ENCODE data around the gene TEC. TPM values are rescaled to one million over a fixed set of nuclear protein-coding genes. Genes with fewer than 3 reads are reported as not detected.

TEC gene
- total and polyA plus RNA-seq, 11 donors: 1.1 to 4.5 (median 2.2) TPM

DNA sequence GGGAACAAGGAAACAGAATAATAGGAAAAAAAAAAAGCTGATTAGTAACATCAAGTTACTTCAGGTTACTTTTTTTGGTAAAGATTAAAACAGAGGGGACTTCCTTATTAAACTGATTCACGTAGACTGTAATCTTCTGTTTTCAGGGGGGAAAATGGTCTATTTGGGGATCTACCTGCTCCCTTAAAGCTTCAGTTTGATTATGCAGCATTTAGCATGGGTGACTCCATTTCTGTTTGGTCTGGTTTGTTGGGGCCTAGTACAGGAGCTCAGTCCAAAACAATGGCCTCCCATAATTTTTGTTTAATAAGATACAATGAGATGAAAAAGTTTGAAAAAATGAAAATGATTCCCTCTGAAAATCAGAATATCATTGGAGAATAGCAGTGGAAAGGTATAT, 34.6 kb downstream of the TEC start:
- no peaks in the 10 kb centered on the region for H3K27me3 ChIP-seq
- no peak overlapping the region for H3K4me3 ChIP-seq
- 86 to 96% (median 92%) methylated on average over 1 of the region's 1 CpG for WGBS, 4 donors
- TF ChIP-seq POLR2A (IDR thresholded peaks at IDR 0.05): no peak
- TF ChIP-seq, protein P1, sequence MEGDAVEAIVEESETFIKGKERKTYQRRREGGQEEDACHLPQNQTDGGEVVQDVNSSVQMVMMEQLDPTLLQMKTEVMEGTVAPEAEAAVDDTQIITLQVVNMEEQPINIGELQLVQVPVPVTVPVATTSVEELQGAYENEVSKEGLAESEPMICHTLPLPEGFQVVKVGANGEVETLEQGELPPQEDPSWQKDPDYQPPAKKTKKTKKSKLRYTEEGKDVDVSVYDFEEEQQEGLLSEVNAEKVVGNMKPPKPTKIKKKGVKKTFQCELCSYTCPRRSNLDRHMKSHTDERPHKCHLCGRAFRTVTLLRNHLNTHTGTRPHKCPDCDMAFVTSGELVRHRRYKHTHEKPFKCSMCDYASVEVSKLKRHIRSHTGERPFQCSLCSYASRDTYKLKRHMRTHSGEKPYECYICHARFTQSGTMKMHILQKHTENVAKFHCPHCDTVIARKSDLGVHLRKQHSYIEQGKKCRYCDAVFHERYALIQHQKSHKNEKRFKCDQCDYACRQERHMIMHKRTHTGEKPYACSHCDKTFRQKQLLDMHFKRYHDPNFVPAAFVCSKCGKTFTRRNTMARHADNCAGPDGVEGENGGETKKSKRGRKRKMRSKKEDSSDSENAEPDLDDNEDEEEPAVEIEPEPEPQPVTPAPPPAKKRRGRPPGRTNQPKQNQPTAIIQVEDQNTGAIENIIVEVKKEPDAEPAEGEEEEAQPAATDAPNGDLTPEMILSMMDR (IDR thresholded peaks at IDR 0.05): no peak
- intact Hi-C loops (cut with DNase I): no loop called here
- H3K4me1 ChIP-seq: peaks cover 0 to 8% (median 0%) of the 10 kb centered on the region in 12 donors
- H3K27ac ChIP-seq: no peak overlapping the region
- H3K9me3 ChIP-seq: no peaks in the 10 kb centered on the region
- DNase-seq (no peak), ATAC-seq (no peak)
- no peaks in the 10 kb centered on the region for H3K36me3 ChIP-seq

DNA sequence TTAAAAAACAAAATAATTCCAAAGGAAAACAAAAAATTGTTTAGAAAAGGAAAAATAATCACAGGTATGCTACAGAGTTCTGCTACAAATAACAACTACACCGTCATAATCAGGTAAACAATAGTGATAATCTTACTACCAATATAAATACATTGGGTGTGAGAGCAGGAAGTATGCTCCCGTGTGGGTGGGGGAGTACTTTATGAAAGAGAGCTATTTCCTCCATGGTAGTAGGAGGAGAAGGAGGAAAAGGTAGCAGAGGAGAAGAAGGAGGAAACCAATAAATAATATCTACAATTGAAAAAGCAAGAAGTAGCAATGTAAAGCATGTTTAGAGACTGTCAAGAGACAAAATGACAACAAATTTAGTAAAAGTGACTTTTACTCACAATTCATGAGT, 35.1 kb downstream of the TEC start:
- no peak for TF ChIP-seq POLR2A (IDR thresholded peaks at IDR 0.05)
- TF ChIP-seq, protein P1 (IDR thresholded peaks at IDR 0.05): no peak
- no peak for DNase-seq
- peaks cover 0 to 8% (median 0%) of the 10 kb centered on the region in 12 donors for H3K4me1 ChIP-seq
- intact Hi-C loops (cut with DNase I): no loop called here
- no peak for ATAC-seq
- H3K36me3 ChIP-seq: no peaks in the 10 kb centered on the region
- WGBS, 4 donors: 45 to 59% (median 55%) methylated on average over 2 of the region's 2 CpGs
- H3K4me3 ChIP-seq: no peak overlapping the region
- H3K27me3 ChIP-seq: no peaks in the 10 kb centered on the region
- H3K27ac ChIP-seq: no peak overlapping the region
- H3K9me3 ChIP-seq: no peaks in the 10 kb centered on the region

DNA sequence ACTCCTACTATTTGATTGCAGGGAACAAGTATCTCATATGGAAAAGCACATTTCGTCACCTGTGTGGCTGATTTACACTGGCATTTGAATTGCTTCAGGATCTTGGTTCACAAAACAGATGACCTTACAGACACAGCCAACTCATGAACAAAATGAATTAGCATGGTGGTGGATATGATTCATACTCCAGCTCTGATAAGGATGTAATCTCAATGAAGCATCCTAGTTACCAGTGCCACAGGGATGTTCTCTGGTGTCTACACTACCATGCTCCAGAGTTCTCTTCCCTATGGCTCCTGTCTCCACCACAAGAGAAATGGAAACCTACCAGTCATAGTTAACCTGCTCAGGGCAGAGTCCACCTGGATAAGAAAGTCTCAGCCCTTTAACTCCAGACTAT, 40.7 kb downstream of the TEC start:
- no peak overlapping the region for H3K4me3 ChIP-seq
- H3K27ac ChIP-seq: no peak overlapping the region
- H3K36me3 ChIP-seq: peaks cover 0 to 3% (median 0%) of the 10 kb centered on the region in 9 donors
- DNase-seq: no peak
- peak in 1 of 4 donors; percentile 29 for ATAC-seq
- H3K4me1 ChIP-seq: peaks cover 0 to 34% (median 0%) of the 10 kb centered on the region in 12 donors
- TF ChIP-seq, protein P1 (IDR thresholded peaks at IDR 0.05): no peak
- no peak for TF ChIP-seq POLR2A (IDR thresholded peaks at IDR 0.05)
- 68 to 84% (median 82%) methylated on average over 1 of the region's 1 CpG for WGBS, 4 donors
- no peaks in the 10 kb centered on the region for H3K9me3 ChIP-seq
- H3K27me3 ChIP-seq: no peaks in the 10 kb centered on the region
- intact Hi-C loops (cut with DNase I): no loop called here

DNA sequence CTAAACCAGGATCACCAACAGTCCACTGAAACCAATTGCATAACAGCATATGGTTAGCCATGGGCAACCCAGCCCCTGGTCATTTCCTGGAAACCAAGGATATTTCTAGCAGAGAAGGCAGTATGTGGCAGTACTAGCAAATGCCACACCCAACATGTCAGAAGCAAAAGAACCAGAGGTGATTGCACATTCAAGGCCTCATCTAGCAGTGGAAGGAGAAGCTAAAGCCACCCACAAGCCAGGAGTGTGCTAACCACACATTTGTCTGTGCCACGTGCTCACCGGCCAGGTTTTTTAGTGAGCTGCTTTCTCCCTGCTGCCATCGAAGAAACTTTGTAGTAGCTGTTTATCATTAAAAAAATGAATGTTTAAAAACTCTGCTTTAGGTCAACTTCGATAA, 42.0 kb downstream of the TEC start:
- no peak for DNase-seq
- 65 to 83% (median 79%) methylated on average over 4 of the region's 4 CpGs for WGBS, 4 donors
- intact Hi-C loops (cut with DNase I): no loop called here
- Histone ChIP-seq H3K4me1 (peaks cover 0 to 35% (median 0%) of the 10 kb centered on the region in 12 donors), H3K27me3 (no peaks in the 10 kb centered on the region), H3K36me3 (peaks cover 0 to 3% (median 0%) of the 10 kb centered on the region in 9 donors), H3K27ac (no peak overlapping the region), H3K4me3 (no peak overlapping the region), H3K9me3 (no peaks in the 10 kb centered on the region)
- peak in 2 of 4 donors; percentile 34 to 41 for ATAC-seq
- TF ChIP-seq, protein P1 (IDR thresholded peaks at IDR 0.05): no peak
- TF ChIP-seq POLR2A (IDR thresholded peaks at IDR 0.05): no peak
